ENCODE measurements around the gene STAT1.

The STAT1 gene

DNA sequence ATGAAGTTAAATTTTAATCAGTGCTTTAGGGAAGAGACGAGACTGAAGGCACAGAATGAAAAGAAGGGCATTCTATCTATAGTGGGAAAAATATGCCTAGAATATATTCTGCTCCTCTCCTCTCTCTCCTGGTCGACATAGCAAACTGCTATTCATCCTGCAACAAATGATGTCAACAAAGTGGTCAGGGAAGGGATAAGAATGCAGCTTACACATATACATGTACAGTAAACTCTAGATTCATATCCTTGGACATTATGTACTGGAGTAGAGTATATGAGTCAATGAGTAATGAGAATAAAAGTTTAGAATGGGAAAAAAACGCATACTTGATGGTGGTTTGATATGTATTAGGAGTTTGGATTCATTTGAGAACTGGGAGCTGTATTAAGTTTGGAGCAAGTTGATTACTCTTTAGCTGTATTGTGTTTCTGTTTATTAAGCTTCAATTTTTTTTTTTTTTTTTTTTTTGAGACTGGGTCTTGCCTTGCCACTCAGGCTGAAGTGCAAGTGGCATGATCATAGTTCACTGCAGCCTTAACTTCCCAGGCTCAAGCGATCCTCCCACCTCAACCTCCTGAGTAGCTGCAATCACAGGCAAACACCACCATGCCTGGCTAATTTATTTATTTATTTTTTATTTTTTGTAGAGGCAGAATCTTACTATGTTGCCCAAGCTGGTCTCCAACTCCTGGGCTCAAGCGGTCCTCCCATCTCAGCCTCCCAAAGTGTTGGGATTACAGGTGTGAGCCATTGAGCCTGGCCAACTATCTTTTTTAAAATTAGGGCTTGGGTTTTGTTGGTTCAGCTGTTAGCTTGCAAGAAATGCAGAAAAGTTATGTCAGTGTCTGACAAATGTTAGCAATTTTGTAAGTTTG lies 53.8 kb downstream of the STAT1 start:
- no peak for DNase-seq (ENCODE audit: low read depth)

DNA sequence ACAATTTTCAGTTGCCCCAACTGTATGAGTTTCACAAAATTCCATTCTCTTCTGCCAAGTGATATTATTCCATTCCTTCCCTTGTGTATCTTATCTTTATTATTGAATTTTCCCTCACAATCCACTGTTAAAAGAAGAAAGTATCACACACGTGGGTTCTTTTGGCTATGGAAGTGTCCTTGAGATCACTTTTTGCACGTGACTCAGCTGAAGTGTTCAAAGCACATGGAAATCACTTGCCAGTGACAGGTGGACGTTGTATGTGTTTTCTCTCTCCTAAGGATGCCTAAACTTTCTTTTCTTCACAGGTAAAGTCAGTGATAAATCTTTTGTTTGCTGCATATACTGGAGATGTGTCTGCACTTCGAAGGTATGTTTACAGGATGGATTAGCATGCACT lies 60.7 kb downstream of the STAT1 start:
- DNase-seq (ENCODE audit: low read depth), result no peak

DNA sequence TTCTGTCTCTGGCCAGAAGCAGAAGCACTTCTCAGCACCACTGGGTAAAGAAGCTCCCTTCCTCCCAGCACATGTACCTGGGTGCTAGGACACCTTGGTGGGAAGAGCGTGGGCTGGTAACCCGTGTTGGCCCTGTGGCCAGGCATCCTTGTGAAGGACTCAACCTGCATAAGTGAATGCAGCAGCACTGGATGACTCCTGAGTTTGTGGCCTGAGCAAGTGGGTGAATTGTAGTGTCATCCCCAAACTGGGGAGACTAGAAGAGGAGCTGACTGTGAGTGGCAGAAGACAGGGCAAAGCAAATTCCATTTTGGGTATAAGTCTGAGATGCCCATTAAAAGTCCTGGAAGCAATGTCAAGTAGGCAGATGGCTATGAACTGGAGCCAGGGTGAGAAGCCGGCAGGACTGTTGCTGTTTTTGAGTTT lies 63.4 kb downstream of the STAT1 start:
- DNase-seq (ENCODE audit: low read depth), result no peak

DNA sequence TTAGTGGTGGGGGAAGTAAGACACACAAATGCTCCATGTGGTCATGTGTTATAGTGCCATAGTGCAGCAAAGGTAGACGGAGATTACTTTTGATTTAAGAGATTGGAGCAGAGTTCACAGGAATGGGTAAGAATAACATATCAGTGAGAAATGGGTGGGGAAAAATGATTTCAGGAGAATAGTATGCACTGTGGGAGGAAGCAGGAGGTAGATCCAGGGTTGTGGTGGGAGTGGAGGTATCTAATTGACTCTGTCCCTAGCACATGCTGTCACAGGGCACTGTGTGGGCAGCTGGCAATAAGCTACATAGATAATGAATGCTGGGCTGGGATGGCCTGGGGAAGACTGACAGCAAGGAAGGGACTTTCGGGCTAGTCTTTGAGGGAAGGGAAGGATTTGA lies 65.3 kb downstream of the STAT1 start:
- DNase-seq (ENCODE audit: low read depth), result no peak

DNA sequence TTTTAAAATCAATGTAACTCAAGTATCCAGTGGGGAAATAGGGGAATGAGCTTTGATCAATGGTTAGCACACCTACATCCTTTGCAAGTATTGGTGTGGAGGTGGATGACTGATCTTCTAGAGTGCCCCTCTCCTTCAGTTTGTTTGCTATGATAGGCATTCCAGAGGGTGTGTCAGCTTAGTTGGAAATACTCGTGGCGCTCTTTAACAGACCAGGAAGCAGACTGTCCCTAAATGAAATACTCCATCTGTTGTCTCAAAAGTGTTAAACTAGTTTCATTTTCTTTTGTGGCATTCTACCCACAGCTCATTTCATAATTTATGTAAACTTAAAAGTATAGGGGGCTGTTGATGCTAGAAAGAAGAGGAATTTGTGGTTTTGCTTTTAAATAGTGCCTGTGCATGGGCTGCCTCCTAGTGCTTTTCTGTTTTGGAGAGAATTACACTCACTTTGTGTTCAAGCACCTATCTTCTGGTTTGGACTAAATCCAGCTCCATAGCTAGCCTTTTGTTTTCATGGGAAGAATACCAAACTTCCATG lies 66.2 kb downstream of the STAT1 start:
- DNase-seq (ENCODE audit: low read depth), result no peak

DNA sequence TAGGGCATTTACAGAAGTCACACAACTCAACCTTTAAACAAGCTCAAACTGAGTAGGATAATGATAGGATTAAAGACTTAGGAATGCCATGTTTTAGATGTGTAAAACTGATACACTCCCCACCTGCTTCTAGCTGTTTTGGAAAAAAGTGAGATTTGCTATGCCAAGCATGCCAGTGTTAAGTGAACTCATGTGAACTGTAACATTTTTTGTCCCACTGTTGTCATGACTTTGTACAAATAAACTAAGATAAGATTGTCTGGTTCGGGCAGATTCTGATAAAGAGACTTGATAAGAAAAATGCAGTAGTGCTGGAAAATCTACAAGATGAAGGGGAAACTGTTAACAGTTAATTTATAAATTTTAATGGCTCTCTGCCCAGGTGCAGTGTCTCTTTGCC lies 66.8 kb downstream of the STAT1 start:
- DNase-seq (ENCODE audit: low read depth), result no peak

DNA sequence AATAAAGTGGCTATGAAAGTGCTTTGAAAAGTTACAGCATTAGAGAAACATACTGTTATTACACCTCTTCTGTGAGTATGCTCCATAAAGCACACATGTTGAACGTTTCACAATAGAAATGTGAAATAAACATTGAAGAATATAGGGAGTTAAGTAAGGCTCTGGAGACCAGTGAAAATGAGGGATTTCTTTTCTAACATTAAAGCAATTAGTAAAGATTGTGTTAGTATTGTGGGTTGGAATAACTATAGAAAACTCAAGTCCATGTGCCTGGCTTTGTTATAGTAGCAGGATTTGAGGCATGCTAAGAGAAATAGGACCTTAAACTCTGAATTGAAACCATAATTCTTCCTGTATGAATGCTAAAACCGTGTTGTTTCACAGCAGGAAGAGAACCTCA lies 70.3 kb downstream of the STAT1 start:
- no peak for DNase-seq (ENCODE audit: low read depth)

DNA sequence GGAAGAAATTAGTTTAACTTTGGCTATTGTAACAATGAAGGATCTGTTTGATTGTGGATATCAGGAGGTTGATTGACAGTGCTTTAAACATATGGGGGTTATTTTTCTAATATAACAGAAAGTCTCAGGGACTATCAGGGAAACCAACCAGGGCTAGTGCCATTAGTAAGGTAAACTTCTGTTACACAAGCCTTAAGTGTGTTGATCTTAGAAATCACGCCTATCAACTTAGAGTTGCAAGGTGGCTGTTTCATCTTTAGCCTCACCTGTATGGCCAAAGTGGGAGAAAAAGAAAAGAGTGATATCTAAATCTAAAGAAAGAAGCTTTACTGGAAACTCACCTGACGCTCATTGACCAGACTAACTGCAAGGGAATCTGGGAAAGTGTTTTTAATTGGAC lies 71.3 kb downstream of the STAT1 start:
- DNase-seq (ENCODE audit: low read depth), result no peak

DNA sequence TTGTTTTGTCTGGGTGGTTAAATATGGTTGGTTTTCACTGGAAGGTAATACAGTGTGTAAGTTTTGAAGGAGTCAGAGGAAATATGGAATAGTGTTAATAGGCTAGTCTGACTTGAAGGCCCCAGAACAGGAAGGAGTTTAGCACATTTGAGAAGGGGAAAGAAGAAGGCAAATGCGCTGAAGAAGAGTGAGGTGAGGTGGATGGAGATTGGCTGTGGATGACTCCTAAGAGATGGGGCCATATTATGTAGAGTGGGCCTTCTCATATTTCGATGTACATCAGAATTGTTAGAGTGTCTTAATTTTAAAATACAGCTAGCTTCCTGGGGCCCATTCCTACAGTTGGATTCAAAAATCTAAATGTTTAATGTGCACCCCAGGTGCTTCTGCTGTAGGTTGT lies 72.4 kb downstream of the STAT1 start:
- DNase-seq (ENCODE audit: low read depth), result no peak

DNA sequence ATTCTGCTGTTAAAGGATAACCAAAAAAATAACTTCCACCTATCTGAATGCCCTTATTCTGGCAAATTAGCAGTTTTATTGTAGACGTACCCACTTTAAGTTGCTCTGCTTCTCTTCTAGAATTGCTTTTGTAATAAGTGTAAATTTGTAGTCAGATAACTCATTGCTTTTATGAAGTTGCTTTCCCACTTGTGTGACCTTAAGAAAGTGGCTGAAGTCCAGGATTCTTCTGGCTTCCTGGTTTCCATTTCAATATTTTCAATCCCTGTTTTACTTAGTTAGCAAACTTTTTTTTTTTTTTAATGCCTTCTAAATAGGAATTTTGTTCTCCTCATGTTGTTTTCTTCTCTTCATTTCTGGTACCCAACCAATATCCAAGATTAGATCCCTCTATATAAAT lies 73.5 kb downstream of the STAT1 start:
- no peak for DNase-seq (ENCODE audit: low read depth)

DNA sequence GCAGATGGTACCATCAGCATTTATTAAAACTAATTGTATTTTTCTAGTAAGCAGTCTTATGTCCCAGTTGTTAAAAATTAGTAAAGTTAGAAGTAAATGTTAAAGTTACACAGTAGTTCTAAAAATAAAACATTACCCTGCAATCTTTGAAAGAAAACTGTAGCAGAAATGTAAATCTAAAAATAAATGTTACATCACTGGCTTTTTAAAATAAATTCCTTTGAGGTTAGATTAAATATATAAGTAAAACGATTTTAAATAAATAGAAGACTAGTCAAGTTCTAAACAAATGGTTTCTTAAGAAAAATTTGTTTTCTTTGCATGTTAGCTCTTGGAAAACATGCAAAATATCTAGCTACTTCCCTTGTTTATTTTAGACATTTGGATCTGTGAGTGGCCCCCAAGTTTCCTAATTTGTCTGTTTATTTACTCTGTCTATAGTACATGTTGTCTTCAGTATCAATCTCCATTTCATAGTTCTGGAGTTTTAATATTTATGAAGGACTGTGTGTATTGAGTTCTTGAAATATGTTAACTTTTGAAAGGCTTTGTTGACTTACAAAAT lies 75.1 kb downstream of the STAT1 start:
- DNase-seq (ENCODE audit: low read depth), result no peak

DNA sequence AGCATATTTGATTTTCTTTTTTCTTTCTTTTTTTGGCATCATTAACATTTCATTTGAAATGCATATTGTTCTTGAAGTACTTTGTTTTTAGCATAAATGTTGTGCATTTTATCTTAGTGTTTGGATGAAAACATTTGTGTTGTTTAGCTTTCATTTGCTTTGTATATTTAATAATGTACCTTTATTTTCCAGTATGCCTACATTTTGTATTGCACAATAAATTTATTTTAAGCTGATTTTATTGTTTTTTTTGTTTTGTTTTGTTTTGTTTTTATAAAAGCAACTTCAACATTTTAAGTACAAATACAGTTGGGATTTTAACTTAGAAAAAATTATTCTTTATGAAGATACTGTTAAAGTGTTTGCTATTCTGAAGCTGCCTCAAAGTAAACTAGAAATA lies 78.9 kb downstream of the STAT1 start:
- no peak for DNase-seq (ENCODE audit: low read depth)

DNA sequence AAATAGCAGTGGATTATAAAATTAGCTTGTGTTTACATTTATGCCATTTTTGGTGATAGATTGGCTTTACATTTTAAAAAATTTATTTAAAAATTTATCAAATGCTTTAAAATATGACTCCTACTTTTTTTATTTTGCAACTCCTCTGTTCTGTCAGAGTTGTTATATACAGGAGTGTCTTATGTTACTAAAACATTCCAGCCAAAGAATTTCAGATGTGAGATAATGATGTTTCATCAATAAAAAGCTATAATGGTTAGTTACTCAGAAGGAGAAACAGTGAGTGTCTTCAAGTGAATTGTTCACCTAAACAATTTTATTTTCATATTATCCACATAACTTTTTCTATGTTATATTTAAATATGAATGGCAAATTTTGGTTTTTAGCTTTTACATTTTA lies 80.6 kb downstream of the STAT1 start:
- no peak for DNase-seq (ENCODE audit: low read depth)

DNA sequence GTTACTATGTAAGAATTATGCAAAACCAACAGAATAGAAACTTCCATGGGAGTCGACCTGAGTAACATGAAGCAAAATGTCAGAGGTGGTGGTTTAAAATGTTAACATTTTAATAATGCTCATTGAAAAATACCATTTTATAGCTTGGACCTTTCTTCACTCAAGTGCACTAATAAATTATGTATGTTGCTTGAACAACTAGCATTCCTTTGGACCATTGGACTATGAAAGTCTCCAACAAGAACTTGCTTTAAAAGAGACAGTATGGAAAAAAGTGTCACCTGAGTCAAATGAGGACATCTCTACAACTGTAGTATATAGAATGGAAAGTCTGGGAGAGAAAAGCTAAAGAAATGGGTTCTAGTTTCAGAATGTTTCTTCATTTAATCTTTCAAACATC lies 81.5 kb downstream of the STAT1 start:
- DNase-seq (ENCODE audit: low read depth), result no peak

DNA sequence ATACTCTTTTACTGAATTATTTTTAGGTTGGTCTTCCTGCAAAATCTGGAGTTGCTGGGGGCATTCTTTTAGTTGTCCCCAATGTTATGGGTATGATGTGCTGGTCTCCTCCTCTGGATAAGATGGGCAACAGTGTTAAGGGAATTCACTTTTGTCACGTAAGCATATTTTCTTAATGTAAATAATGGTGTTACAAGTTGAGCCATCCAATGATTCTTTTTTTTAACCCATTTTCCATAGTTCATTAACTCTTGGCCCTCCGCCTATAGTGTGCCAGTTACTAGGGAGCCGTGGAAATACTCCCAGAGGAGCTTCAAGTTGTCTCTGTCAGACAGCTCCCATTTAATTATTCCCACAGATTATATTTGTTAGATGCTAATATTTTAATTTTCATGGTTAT lies 83.6 kb downstream of the STAT1 start:
- DNase-seq (ENCODE audit: low read depth), result no peak

DNA sequence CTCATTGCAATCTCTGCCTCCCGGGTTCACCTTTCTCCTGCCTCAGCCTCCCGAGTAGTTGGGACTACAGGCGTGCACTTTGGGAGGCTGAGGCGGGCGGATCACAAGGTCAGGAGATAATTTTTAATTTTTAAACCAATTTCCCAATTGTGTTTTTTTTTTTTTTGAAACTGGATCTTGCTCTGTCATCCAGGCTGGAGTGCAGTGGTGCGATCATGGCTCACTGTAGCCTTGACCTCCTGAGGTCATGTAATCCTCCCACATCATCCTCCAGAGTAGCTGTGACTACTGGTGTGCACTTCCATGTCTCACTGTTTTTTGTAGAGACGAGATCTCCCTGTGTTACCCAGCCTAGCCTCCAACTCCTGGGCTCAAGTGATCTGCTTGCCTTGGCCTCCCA lies 84.1 kb downstream of the STAT1 start:
- no peak for DNase-seq (ENCODE audit: low read depth)

DNA sequence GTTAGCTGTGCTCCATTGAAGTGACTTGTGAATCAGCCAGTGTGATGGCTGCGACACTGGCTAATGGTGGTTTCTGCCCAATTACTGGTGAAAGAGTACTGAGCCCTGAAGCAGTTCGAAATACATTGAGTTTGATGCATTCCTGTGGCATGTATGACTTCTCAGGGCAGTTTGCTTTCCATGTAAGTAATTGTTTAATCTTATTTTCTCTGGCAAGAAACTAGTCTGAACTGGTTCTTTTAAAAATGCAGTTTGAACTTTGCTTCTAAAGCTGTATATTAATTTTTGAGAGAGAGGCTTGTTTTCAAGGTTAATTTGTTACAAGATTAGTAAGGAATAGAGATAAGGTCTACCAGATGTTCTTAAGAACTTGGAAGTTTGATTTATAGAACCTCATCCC lies 86.7 kb downstream of the STAT1 start:
- DNase-seq (ENCODE audit: low read depth), result no peak

DNA sequence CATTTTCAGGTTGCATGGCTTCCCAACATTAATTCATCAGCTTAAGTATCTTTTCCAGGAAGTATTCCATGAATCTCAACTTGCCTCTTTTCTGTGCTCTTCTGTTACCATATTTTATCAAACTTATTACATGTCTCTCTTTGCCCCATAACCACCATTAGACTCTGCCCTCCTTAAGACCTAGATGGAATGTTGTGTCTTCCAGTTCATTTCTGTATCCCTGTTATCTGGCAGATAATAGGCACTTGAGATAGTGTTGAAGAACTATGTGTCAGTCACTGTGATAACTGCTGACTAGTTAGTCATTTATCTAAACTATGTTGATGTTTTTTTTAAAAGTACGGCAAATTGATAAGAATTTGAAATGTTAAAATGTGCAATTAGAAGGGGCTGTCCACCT lies 91.6 kb downstream of the STAT1 start:
- no peak for DNase-seq (ENCODE audit: low read depth)

DNA sequence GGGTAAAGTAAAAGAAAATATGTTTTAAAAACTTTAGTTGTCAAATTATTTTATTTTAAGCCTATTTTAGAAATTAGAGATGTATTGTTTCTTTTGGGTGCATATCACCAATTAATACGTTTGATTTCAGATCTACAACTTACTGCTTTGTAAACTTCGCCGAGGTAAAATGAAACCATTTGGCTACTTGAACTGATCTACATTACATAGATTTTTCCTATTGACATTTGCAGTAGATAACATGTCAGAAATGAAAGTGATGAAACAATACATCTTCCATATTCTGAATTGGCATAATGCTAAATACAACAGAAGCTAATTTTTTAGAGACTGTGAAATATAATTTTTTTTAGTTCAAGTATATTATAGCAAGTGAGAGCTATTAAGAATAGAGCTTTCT lies 93.9 kb downstream of the STAT1 start:
- no peak for DNase-seq (ENCODE audit: low read depth)
